ENCODE measurements around the gene RPL35A.
A peak's percentile ranks its signal among the peaks of the same experiment; 100 is the strongest.
"Not testable (repeated sequence)": the region's sequence is repeated elsewhere in the genome, so short reads cannot be mapped to it uniquely, and the experiment has no call there.

Gene RPL35A

GRCh38 chr3:197953325-197953724 is 3.3 kb downstream of the RPL35A start:
- no peak for DNase-seq

GRCh38 chr3:197953881-197954280 is 3.9 kb downstream of the RPL35A start:
- no peak for DNase-seq

- no peak for DNase-seq
These were observed 6.0 kb downstream of the RPL35A start for GRCh38 chr3:197955892-197956477.

- DNase-seq = no peak
These were observed 6.6 kb downstream of the RPL35A start for GRCh38 chr3:197956626-197956988.

GRCh38 chr3:197957790-197958133 is 7.8 kb downstream of the RPL35A start:
- DNase-seq = no peak

- DNase-seq = no peak
These were observed 8.4 kb downstream of the RPL35A start for GRCh38 chr3:197958346-197958745.

- DNase-seq = not testable (repeated sequence)
These were observed 8.9 kb downstream of the RPL35A start for GRCh38 chr3:197958848-197959247.

- DNase-seq = no peak
These were observed 9.5 kb downstream of the RPL35A start for GRCh38 chr3:197959500-197959890.

GRCh38 chr3:197959891-197960693 is 10.1 kb downstream of the RPL35A start, which contains the start of gene LMLN:
LMLN (plus strand) TSS chr3:197960217; CDS start chr3:197960246, 29 bp downstream.
- peak; percentile 98 for DNase-seq

- DNase-seq = no peak
These were observed 10.9 kb downstream of the RPL35A start for GRCh38 chr3:197960694-197961581.

GRCh38 chr3:197961582-197961945 is 11.6 kb downstream of the RPL35A start:
- no peak for DNase-seq

GRCh38 chr3:197963019-197963637 is 13.1 kb downstream of the RPL35A start:
- DNase-seq = no peak

- DNase-seq = not testable (repeated sequence)
These were observed 17.5 kb downstream of the RPL35A start for GRCh38 chr3:197967337-197967989.

- DNase-seq = no peak
These were observed 20.6 kb downstream of the RPL35A start for GRCh38 chr3:197970588-197970987.

GRCh38 chr3:197974016-197974415 is 24.0 kb downstream of the RPL35A start:
- DNase-seq = no peak

- DNase-seq = no peak
These were observed 25.3 kb downstream of the RPL35A start for GRCh38 chr3:197975311-197975710.

GRCh38 chr3:197983076-197983475 is 33.1 kb downstream of the RPL35A start:
- DNase-seq = no peak

- DNase-seq = no peak
These were observed 39.7 kb downstream of the RPL35A start for GRCh38 chr3:197989651-197990050.

GRCh38 chr3:197994736-197995135 is 44.7 kb downstream of the RPL35A start:
- no peak for DNase-seq

- DNase-seq = no peak
These were observed 46.9 kb downstream of the RPL35A start for GRCh38 chr3:197996855-197997254.

- no peak for DNase-seq
These were observed 47.9 kb downstream of the RPL35A start for GRCh38 chr3:197997936-197998335.
